Eye (tissue), 1 donor: ENCODE results near the gene RAI1.
A peak's percentile ranks its signal among the peaks of the same experiment; 100 is the strongest.

Source experiments
- DNase-seq: peaks from one replicate; pipeline ENCODE4 v3.0.0-alpha.2; 2015

RAI1 gene

GRCh38 chr17:17836250-17836817 lies 155.1 kb downstream of the RAI1 start:
- DNase-seq = peak; percentile 99

GRCh38 chr17:17836818-17837379 lies 155.6 kb downstream of the RAI1 start, which contains the start of gene SREBF1:
Gene SREBF1, minus strand, starts transcription at chr17:17836986. Its CDS starts 169 bp downstream, at chr17:17836817.
- DNase-seq = peak; percentile 81

- no peak for DNase-seq
These were observed 156.1 kb downstream of the RAI1 start for GRCh38 chr17:17837380-17837821.

- DNase-seq = peak; percentile 70
These were observed 157.0 kb downstream of the RAI1 start for GRCh38 chr17:17837966-17838962.

- peak; percentile 92 for DNase-seq
These were observed 158.8 kb downstream of the RAI1 start for GRCh38 chr17:17839791-17840707.

GRCh38 chr17:17840751-17841591 lies 159.7 kb downstream of the RAI1 start:
- DNase-seq = peak; percentile 84

GRCh38 chr17:17841601-17842025 lies 160.4 kb downstream of the RAI1 start:
- peak; percentile 55 for DNase-seq

GRCh38 chr17:17842111-17842876 lies 161.0 kb downstream of the RAI1 start:
- no peak for DNase-seq

GRCh38 chr17:17843096-17843495 lies 161.8 kb downstream of the RAI1 start:
- no peak for DNase-seq

- DNase-seq = no peak
These were observed 162.8 kb downstream of the RAI1 start for GRCh38 chr17:17844079-17844478.

- no peak for DNase-seq
These were observed 163.2 kb downstream of the RAI1 start for GRCh38 chr17:17844500-17844899.

GRCh38 chr17:17845046-17845775 lies 164.0 kb downstream of the RAI1 start:
- no peak for DNase-seq

GRCh38 chr17:17846003-17846402 lies 164.7 kb downstream of the RAI1 start:
- no peak for DNase-seq

- no peak for DNase-seq
These were observed 165.4 kb downstream of the RAI1 start for GRCh38 chr17:17846645-17847044.

GRCh38 chr17:17847118-17847689 lies 165.9 kb downstream of the RAI1 start:
- DNase-seq = no peak

- DNase-seq = no peak
These were observed 166.5 kb downstream of the RAI1 start for GRCh38 chr17:17847726-17848125.

- DNase-seq = no peak
These were observed 167.2 kb downstream of the RAI1 start for GRCh38 chr17:17848311-17849082.

GRCh38 chr17:17849147-17849820 lies 168.0 kb downstream of the RAI1 start:
- DNase-seq = no peak
